Endometrium (tissue), 2 donors: ENCODE measurements around the gene NSD2.

Experiments used
- FAIRE-seq: peaks from 2 replicates; lab custom pipeline; 2012; peaks lifted over from hg19 to GRCh38; lab: Jason Lieb, UNC
- donor health status: control.
- donor health status: control.

NSD2 gene

GRCh38 chr4:1864076-1865008 lies 6.9 kb upstream of the NSD2 start:
- FAIRE-seq, result no peak

- FAIRE-seq, result no peak
Measured at GRCh38 chr4:1866189-1866661, 5.0 kb upstream of the NSD2 start.

- no peak for FAIRE-seq
Measured at GRCh38 chr4:1868293-1868692, 2.9 kb upstream of the NSD2 start.

DNA sequence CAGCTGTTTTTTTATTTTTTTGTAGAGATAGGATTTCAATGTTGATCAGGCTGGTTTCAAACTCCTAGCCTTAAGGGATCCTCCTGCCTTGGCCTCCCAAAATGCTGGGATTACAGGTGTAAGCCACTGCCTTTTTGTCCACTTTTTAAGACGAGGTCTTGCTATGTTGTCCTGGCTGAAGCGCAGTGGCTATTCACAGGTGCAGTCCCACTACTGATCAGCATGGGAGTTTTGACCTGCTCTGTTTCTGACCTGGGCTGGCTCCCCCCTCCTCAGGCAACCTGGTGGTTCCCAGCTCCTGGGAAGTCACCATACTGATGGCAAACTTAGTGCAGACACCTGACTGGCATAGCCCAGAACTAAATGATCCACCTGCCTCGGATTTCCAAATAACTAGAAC lies 2.3 kb upstream of the NSD2 start:
- FAIRE-seq, result no peak

DNA sequence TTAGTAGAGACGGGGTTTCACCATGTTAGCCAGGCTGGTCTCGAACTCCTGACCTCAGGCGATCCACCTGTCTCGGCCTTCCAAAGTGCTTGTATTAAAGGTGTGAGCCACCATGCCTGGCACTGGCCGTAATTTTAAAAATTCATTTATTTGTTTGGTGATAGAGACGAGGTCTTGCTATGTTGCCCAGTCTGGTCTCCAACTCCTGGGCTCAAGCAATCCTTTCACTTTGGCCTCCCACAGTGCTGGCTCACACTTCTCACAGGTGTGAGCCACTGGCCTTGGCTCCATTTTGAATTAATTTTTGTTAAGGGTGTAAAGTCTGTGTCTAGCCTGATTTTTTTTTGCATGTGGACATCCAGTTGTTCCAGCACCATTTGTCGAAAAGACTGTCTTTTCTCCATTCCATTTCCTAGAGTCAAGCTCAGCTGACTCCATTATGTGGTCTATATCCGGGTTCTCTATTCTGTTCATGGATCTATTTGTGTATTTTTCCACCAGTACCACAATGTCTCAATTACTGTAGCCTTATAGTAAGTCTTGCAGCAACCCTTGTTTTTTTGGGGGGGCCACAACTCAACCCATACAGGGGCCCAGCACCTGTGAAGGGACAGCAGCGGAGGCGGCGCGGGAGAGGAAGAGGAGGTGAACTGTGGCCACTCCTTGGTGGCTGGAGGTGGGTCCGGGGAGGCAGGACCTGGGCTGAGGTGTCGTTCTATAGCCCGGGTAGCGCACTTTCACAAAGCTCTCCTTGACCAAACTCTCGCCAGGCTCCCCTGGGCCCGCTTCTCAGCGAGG lies 1.5 kb upstream of the NSD2 start:
- no peak for FAIRE-seq

- FAIRE-seq, result no peak
Measured at GRCh38 chr4:1870328-1870577, 940 bp upstream of the NSD2 start.

- FAIRE-seq, result no peak
Measured at GRCh38 chr4:1871471-1872021, 353 bp downstream of the NSD2 start.

GRCh38 chr4:1872870-1873269 lies 1.7 kb downstream of the NSD2 start:
- no peak for FAIRE-seq

- no peak for FAIRE-seq
Measured at GRCh38 chr4:1873291-1873690, 2.1 kb downstream of the NSD2 start.

DNA sequence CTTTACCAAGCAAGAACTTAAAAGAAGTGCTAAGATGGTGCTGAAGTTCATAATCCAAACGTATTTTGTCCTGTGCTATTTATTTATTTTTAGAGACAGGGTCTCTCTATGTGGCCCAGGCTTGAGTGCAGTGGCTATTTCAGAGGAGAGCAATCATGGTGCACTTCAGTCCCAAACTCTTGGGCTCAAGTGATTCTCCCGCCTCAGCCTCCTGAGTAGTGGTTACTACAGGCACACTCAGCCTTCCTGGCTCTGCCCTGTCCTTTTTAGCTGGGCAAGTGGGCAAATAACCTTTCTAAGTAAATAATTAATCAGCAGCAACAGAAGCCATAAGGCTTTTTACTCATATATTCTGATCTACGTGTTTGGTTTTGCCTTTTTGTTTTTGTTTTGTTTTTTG lies 2.6 kb downstream of the NSD2 start:
- no peak for FAIRE-seq

DNA sequence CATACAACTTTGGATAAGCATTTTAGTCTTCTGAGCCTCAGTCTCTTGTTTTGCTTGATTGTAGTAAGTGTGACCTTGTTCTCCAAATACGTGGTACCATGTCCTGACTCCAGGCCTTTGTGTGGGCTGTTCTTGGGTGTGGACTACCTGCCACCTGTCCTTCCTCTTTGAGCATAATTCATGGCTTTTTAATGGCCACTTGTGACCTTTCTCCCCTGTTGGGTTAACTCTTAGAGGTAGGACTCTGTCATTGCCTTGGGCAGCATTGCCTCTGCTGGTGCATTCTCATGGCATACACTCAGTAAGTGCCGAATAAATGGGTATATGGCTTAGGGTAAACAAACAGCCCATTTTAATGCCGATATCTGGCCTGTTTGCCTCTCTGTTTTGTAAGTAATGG lies 3.0 kb downstream of the NSD2 start:
- no peak for FAIRE-seq

DNA sequence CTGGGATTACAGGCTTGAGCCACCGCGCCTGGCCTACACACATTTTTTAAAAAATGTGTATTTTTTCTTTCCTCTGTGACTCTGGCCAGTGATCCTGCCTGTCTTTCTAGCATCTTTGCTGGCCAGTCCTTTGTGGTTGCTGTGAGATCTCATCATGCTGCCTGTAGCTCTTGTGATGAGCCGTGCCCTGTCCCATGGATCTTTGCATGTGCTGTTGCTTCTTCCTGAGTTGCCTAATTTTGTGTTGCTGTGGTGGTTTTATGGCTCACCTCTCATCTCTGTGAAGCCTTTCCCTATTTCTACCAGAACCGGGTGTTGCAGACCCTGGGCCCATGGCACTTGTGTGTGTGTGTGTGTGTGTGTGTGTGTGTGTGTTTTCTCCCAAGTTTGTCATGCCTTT lies 8.3 kb downstream of the NSD2 start:
- FAIRE-seq, result no peak

GRCh38 chr4:1880332-1880731 lies 9.1 kb downstream of the NSD2 start:
- FAIRE-seq, result no peak

DNA sequence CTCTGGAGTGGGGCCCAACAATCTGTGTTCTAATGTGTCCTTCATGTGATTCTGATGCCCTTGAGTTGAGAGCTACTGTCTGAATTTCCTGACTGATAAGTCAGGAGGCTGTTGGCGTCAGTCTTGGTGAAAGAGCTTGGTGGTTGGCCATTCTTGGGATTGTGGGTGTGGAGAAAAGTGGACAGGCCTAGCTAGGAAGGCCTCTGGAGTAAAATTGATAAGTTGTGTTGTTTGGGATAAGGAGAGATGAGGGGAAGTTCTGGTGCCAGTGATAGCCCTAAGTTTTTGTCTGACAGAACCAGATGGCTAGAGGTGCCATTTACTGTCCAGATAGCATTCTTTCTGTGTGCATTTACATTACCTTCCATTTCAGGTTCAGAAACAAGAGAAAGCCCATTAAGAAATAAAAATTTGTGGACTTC lies 11.7 kb downstream of the NSD2 start:
- FAIRE-seq, result no peak

GRCh38 chr4:1883583-1883982 lies 12.4 kb downstream of the NSD2 start:
- FAIRE-seq, result no peak

- no peak for FAIRE-seq
Measured at GRCh38 chr4:1885414-1885813, 14.2 kb downstream of the NSD2 start.

- FAIRE-seq, result no peak
Measured at GRCh38 chr4:1887052-1887451, 15.9 kb downstream of the NSD2 start.

DNA sequence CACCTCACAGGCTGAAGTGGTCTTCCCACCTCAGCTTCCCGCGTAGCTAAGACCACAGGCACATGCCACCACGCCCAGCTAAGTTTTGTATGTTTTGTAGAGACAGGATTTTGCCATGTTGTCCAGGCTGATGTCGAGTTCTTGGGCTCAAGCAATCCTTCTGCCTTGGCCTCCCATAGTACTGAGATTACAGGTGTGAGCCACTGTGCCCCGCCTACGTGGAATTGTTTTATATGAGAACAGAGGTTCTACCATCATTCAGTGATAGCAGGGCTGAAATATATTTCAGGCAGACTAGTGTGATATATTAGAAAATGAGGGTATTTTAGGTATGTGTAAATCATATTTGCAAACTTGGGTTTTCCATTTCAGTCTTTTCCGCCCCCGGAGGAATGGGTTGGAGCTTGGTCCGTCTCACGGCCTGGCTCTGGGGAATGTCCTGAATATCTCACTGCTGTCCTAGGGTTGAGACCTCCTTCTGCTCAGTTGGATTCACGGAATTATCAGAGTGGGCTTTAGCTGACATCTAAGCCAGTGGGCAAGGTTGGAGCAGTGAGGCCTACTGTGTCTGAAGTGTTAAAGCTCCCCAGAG lies 19.9 kb downstream of the NSD2 start:
- no peak for FAIRE-seq

DNA sequence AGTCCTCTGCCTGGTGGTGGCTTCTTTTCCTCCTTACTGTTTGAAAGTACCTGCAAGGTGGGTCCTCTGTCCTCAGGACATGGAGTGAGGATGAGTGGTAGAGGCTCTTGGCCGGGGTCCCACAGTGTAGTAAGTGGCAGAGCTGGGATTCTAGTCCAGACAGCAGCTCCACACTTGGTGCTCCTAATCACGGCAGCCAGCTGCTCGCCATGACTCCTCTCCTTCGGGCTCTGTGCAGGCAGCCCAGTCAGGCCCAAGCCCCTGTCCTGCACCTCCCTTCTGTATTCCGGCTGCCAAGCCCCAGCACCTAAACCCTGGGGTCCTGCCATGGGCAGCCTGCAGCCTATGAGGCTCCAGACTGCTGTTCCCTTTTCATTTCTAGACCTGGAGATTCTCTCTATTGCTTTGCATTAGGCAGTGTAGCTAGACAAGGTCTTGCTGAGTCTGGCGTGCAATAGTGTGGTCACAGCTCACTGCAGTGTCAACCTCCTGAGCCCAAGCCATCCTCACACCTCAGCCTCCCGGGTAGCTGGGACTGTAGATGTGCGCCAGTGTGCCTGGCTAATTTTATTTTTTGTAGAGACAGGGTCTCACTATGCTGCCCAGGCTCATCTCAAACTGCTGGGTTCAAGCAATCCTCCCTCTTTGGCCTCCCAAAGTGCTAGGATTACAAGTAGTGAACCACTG lies 24.9 kb downstream of the NSD2 start:
- no peak for FAIRE-seq

DNA sequence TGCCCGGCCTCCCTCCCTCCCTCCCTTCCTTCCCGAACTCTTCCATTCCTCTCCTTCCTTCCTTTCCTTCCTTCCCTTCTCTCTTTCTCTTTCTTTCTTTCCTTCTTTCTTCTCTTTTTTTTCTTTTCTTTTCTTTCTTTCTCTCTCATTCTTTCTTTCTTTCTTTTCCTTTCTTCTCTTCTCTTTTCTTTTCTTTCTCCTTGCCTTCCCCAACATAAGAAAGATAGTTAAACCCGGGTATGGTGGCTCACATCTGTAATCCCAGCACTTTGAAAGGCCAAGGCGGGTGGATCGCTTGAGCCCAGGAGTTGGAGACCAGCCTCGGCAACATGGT lies 25.4 kb downstream of the NSD2 start:
- no peak for FAIRE-seq

GRCh38 chr4:1898007-1898406 lies 26.8 kb downstream of the NSD2 start:
- no peak for FAIRE-seq

DNA sequence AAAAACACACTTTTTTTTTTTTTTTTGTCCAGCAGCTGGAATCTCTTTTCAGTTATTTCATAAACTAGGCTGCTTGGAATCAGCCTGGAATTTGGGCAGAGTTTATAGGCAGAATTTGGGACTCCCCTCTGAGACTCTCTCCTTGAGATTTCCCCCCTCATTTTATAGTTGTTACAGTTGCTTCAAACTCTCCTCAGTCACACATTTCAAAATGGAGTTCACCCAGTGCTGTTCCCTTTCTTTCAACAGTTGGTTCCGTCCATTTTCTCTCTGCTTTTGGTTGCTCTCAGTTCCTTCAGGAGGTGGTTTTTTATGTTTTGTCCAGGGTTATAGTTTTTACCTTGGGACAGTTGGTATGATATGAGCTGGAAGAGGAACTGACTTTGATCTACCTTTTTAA lies 27.5 kb downstream of the NSD2 start:
- FAIRE-seq, result no peak
